ENCODE data around the gene TROAP.
A peak's percentile ranks its signal among the peaks of the same experiment; 100 is the strongest.

The TROAP gene

GRCh38 chr12:49344486-49345050 lies 21.5 kb downstream of the TROAP start:
- no peak for DNase-seq

GRCh38 chr12:49345051-49345824 lies 22.2 kb downstream of the TROAP start:
- no peak for DNase-seq

GRCh38 chr12:49345825-49346658 lies 23.0 kb downstream of the TROAP start:
- no peak for DNase-seq

- peak; percentile 34 to 45 for DNase-seq
Observed at GRCh38 chr12:49346659-49347310, 23.7 kb downstream of the TROAP start, which contains the start of gene DNAJC22. Gene DNAJC22, plus strand, starts transcription at chr12:49346888. Its CDS starts 1,985 bp downstream, at chr12:49348873.

- peak; percentile 81 to 83 for DNase-seq
Observed at GRCh38 chr12:49347311-49348193, 24.5 kb downstream of the TROAP start.

- no peak for DNase-seq
Observed at GRCh38 chr12:49348781-49349180, 25.7 kb downstream of the TROAP start.

GRCh38 chr12:49349266-49349665 lies 26.2 kb downstream of the TROAP start:
- no peak for DNase-seq

GRCh38 chr12:49352351-49352750 lies 29.3 kb downstream of the TROAP start:
- DNase-seq = no peak

GRCh38 chr12:49355913-49356312 lies 32.9 kb downstream of the TROAP start:
- no peak for DNase-seq

GRCh38 chr12:49357103-49357678 lies 34.1 kb downstream of the TROAP start:
- no peak for DNase-seq

GRCh38 chr12:49358483-49359141 lies 35.6 kb downstream of the TROAP start:
- DNase-seq = peak; percentile 39 to 52

- DNase-seq = no peak
Observed at GRCh38 chr12:49359671-49360070, 36.6 kb downstream of the TROAP start.

- DNase-seq = no peak
Observed at GRCh38 chr12:49362077-49362476, 39.0 kb downstream of the TROAP start.

- DNase-seq = no peak
Observed at GRCh38 chr12:49364989-49365388, 41.9 kb downstream of the TROAP start.

- no peak for DNase-seq
Observed at GRCh38 chr12:49365542-49365941, 42.5 kb downstream of the TROAP start.

GRCh38 chr12:49366096-49366651 lies 43.1 kb downstream of the TROAP start:
- DNase-seq = no peak

- peak; percentile 89 to 94 for DNase-seq
Observed at GRCh38 chr12:49366652-49367380, 43.8 kb downstream of the TROAP start.

- peak in 1 of 2 experiments; percentile 95 for DNase-seq
Observed at GRCh38 chr12:49367381-49368239, 44.6 kb downstream of the TROAP start, which contains the start of gene SPATS2. Gene SPATS2, plus strand, starts transcription at chr12:49367462. Its CDS starts 93,551 bp downstream, at chr12:49461013.

GRCh38 chr12:49368240-49368600 lies 45.2 kb downstream of the TROAP start:
- DNase-seq = no peak
